WERI-Rb-1 (cell line): ENCODE results near the gene BTD.

Experiments used
- DNase-seq: peaks from one replicate; pipeline ENCODE4 v3.0.0-alpha.2; 2020
- H3K27ac ChIP-seq: fragments of 250-450 bp; sonication (Bioruptor Pico); 2 replicates; pipeline ENCODE4 v1.5.1; 2020; ENCODE audit warnings: mild to moderate bottlenecking, moderate library complexity
- H3K27me3 ChIP-seq: fragments of 250-450 bp; sonication (Bioruptor Pico); 2 replicates; pipeline ENCODE4 v1.5.1; 2021; ENCODE audit warnings: mild to moderate bottlenecking, low read depth, moderate library complexity; ENCODE audit not compliant: insufficient read depth, severe bottlenecking
- H3K36me3 ChIP-seq: fragments of 250-450 bp; sonication (Bioruptor Pico); 2 replicates; pipeline ENCODE4 v1.5.1; 2020; ENCODE audit warnings: mild to moderate bottlenecking, moderate library complexity
- H3K4me3 ChIP-seq: 2 replicates; pipeline ENCODE4 v1.5.1; 2011; ENCODE audit warnings: low read depth, mild to moderate bottlenecking, control low read depth, low read length
- H3K9me3 ChIP-seq: fragments of 250-450 bp; sonication (Bioruptor Pico); 2 replicates; pipeline ENCODE4 v1.5.1; 2021; ENCODE audit warnings: mild to moderate bottlenecking, moderate library complexity; ENCODE audit not compliant: severe bottlenecking
- TF ChIP-seq, protein P1 (sequence below): IDR thresholded peaks from 2 replicates; pipeline ENCODE4 v1.5.1; 2011; ENCODE audit warnings: low read depth, mild to moderate bottlenecking, control low read depth, inconsistent platforms, low read length

The BTD gene

GRCh38 chr3:15683253-15683652 lies 81.7 kb downstream of the BTD start:
- Histone ChIP-seq H3K4me3 (no peak overlapping the region), H3K27ac (no peak overlapping the region), H3K9me3 (no peaks in the 10 kb centered on the region), H3K36me3 (peaks cover 38% of the 10 kb centered on the region), H3K27me3 (no peaks in the 10 kb centered on the region)
- no peak for DNase-seq
- TF ChIP-seq, protein P1, sequence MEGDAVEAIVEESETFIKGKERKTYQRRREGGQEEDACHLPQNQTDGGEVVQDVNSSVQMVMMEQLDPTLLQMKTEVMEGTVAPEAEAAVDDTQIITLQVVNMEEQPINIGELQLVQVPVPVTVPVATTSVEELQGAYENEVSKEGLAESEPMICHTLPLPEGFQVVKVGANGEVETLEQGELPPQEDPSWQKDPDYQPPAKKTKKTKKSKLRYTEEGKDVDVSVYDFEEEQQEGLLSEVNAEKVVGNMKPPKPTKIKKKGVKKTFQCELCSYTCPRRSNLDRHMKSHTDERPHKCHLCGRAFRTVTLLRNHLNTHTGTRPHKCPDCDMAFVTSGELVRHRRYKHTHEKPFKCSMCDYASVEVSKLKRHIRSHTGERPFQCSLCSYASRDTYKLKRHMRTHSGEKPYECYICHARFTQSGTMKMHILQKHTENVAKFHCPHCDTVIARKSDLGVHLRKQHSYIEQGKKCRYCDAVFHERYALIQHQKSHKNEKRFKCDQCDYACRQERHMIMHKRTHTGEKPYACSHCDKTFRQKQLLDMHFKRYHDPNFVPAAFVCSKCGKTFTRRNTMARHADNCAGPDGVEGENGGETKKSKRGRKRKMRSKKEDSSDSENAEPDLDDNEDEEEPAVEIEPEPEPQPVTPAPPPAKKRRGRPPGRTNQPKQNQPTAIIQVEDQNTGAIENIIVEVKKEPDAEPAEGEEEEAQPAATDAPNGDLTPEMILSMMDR, result no peak

GRCh38 chr3:15685927-15686326 lies 84.4 kb downstream of the BTD start:
- Histone ChIP-seq H3K4me3 (no peak overlapping the region), H3K27me3 (no peaks in the 10 kb centered on the region), H3K36me3 (peaks cover 37% of the 10 kb centered on the region), H3K9me3 (no peaks in the 10 kb centered on the region), H3K27ac (no peak overlapping the region)
- DNase-seq, result no peak
- TF ChIP-seq, protein P1, result no peak

DNA sequence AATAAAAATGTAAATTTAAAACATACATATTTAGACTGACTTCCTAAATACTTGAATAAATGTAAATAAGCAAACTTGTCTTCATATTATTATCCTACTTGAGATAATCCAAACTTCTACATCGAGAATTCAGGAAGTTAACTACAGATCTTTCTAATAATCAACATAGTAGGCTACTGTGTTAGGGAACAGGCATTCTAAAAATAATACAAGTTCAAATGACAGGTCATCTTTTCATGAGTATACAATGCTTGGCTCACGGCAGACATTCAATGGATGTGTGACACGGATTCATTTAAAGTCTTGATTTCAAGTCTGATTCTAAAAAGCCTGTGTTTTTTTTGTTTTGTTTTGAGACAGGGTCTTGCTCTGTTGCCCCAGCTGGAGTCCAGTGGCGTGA lies 88.7 kb downstream of the BTD start:
- no peak for DNase-seq
- Histone ChIP-seq H3K27me3 (no peaks in the 10 kb centered on the region), H3K4me3 (no peak overlapping the region), H3K27ac (no peak overlapping the region), H3K36me3 (peaks cover 16% of the 10 kb centered on the region), H3K9me3 (no peaks in the 10 kb centered on the region)
- TF ChIP-seq, protein P1, result no peak

DNA sequence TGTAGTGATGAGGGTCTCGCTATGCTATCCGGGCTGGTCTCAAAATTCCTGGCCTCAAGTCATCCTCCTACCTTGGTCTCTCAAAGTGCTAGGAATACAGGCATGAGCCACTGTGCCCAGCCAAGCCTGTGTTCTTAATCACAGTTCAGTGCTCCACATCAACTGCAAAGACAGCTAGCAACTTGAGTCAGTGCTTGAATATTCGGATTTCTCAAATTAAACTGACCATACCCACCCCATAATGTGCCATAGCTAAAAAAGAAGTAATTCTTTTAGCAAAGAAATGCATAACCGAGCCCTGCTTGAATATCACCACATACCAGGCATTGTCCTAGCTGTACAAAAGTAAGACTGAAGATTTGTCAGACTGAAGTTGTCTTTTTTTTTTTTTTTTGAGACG lies 89.2 kb downstream of the BTD start:
- Histone ChIP-seq H3K27ac (no peak overlapping the region), H3K36me3 (peaks cover 14% of the 10 kb centered on the region), H3K9me3 (no peaks in the 10 kb centered on the region), H3K4me3 (no peak overlapping the region), H3K27me3 (no peaks in the 10 kb centered on the region)
- no peak for DNase-seq
- TF ChIP-seq, protein P1, result no peak

- H3K27ac ChIP-seq, result no peak overlapping the region
- no peaks in the 10 kb centered on the region for H3K27me3 ChIP-seq
- TF ChIP-seq, protein P1, result no peak
- peaks cover 11% of the 10 kb centered on the region for H3K36me3 ChIP-seq
- no peak for DNase-seq
- H3K4me3 ChIP-seq, result no peak overlapping the region
- H3K9me3 ChIP-seq, result no peaks in the 10 kb centered on the region
Observed at GRCh38 chr3:15693355-15693754, 91.8 kb downstream of the BTD start.

DNA sequence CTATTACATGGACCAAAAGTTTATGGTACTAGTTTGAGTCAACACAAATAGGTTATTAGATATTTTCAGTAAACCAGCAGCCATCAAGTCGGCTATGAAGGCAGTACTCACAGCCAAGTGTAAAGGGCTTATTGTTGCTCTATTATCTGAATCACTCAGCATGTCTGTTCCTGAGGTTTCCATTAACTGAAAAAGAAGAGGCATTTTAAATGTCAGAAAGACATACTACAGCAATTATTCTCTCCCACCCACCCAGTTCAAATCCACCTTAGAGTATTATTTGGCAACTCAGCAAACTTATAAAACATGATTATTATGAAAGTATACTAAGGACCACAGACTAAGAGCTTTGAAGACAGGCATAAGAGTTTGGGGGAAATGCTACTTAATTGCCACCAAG lies 93.1 kb downstream of the BTD start:
- H3K27me3 ChIP-seq, result no peaks in the 10 kb centered on the region
- DNase-seq, result no peak
- no peaks in the 10 kb centered on the region for H3K9me3 ChIP-seq
- H3K36me3 ChIP-seq, result peaks cover 2% of the 10 kb centered on the region
- H3K4me3 ChIP-seq, result no peak overlapping the region
- H3K27ac ChIP-seq, result no peak overlapping the region
- TF ChIP-seq, protein P1, result no peak
